Ishikawa (cell line): ENCODE results near the gene PAPSS2.

Experiments
- EP300 ChIP-seq: IDR thresholded peaks from 2 replicates; pipeline ENCODE4 v1.6.1; 2012; ENCODE audit warnings: borderline replicate concordance
- TCF12 ChIP-seq: IDR thresholded peaks from 2 replicates; pipeline ENCODE4 v1.6.1; 2012; ENCODE audit warnings: low read depth

DNA sequence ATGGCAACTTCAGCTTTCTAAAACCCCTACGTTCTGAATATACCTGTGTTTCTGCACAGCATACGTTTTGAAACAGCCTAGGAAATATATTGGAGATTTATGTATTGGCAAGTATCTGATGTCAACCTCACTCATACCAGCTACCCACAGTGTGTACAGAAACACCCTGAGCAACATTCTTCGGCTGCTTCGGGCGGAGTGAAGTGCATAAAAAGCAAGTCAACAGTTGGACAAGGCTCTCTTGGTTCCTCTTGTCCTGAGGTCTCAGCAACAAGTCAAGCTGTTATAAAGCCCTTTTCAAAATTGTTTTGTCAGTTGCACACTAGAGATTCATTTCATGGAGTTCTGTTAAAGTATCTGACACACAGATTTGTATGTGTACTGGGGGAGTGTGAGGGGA is 40.0 kb upstream of the PAPSS2 start:
- TF ChIP-seq EP300 (no peak), TCF12 (no peak)
